H1 (cell line): ENCODE measurements around the gene NKX2-1. TPM values are rescaled to one million over a fixed set of nuclear protein-coding genes. Genes with fewer than 3 reads are reported as not detected.

Experiments used
- BACH1 ChIP-seq: IDR thresholded peaks from 2 replicates; pipeline ENCODE4 v1.6.1; 2012; ENCODE audit warnings: low read length, improper control_type of control experiment
- CBX8 ChIP-seq: fragments of 300-800, 300-1000 bp; sonication (generic); IDR thresholded peaks from 2 replicates; pipeline ENCODE4 v1.7.1; 2016; ENCODE audit warnings: low read depth, low read length, borderline replicate concordance
- CREB1 ChIP-seq: IDR thresholded peaks from 2 replicates; pipeline ENCODE4 v1.6.1; 2012; ENCODE audit warnings: inconsistent platforms
- CTBP2 ChIP-seq: IDR thresholded peaks from 2 replicates; pipeline ENCODE4 v1.7.0; 2011; ENCODE audit warnings: borderline replicate concordance, mild to moderate bottlenecking, moderate library complexity, mixed read lengths, low read length; ENCODE audit not compliant: insufficient read depth, insufficient read length
- E2F6 ChIP-seq: IDR thresholded peaks from 2 replicates; pipeline ENCODE4 v1.6.1; 2012; ENCODE audit warnings: inconsistent platforms
- GABPA ChIP-seq: IDR thresholded peaks from 2 replicates; pipeline ENCODE4 v1.6.1; 2011; ENCODE audit warnings: mild to moderate bottlenecking, low read length, moderate library complexity, borderline replicate concordance; ENCODE audit not compliant: insufficient read depth
- MAFK ChIP-seq: IDR thresholded peaks from 2 replicates; pipeline ENCODE4 v1.6.1; 2012; ENCODE audit warnings: low read depth, mild to moderate bottlenecking, improper control_type of control experiment, low read length
- RFX5 ChIP-seq: IDR thresholded peaks from 2 replicates; pipeline ENCODE4 v1.6.1; 2011; ENCODE audit warnings: low read depth, low read length, improper control_type of control experiment, borderline replicate concordance
- SUZ12 ChIP-seq: fragments of 200-600 bp; sonication (generic); IDR thresholded peaks from 2 replicates; pipeline ENCODE4 v1.6.1; 2012; ENCODE audit warnings: mild to moderate bottlenecking, inconsistent platforms, low read length, moderate library complexity, mixed read lengths
- TAF7 ChIP-seq: optimal IDR thresholded peaks from 2 replicates; pipeline ENCODE3; 2011; ENCODE audit warnings: low read depth, mild to moderate bottlenecking, inconsistent platforms, low read length, moderate library complexity, borderline replicate concordance
- polyA plus RNA-seq, 7 experiments: library from polyadenylated mRNA; depleted of rRNA in 3 of 7; stranded (reverse) in 5 of 7; unstranded in 2 of 7; fragments of >200 nt in 5 of 7; fragments of 200-250 nt in 2 of 7; gene quantifications; 1 replicate in 5 of 7; 2 replicates in 1 of 7; 4 replicates in 1 of 7; pipeline versions ENCODE4 v1.2.1 to v1.2.3, GENCODE V29; 2011 to 2013; ENCODE audit warnings: missing spikeins in 2 of 7, mixed read lengths in 2 of 7
- total RNA-seq: library from RNA; stranded (reverse); fragmentation: NEBNext Ultra II Directional; extraction: Animal tissue kit (Norgen Biotek cat#: 25700); gene quantifications from 2 replicates; pipeline ENCODE4 v1.2.1, GENCODE V29; 2021

The NKX2-1 gene
- total and polyA plus RNA-seq, 2 of the 8 experiments (the other 6 are each of a cell fraction or from before 2014, with no cell fraction given), result not detected

GRCh38 chr14:36520601-36521525 is 831 bp upstream of the NKX2-1 start (continued):
- TF ChIP-seq CREB1, result no peak
- no peak for TF ChIP-seq E2F6
- no peak for TF ChIP-seq BACH1
- TF ChIP-seq RFX5, result no peak
- no peak for TF ChIP-seq MAFK
- peak; percentile 75 for TF ChIP-seq CTBP2
- no peak for TF ChIP-seq TAF7
- TF ChIP-seq CBX8, result peak; percentile 98
- no peak for TF ChIP-seq GABPA
- TF ChIP-seq SUZ12, result peak; percentile 76
- TF ChIP-seq, all 59 proteins: peak for 9
